Epithelial cell of esophagus (primary cell): ENCODE results near the gene NDUFV3.
"Not testable (repeated sequence)": the region's sequence is repeated elsewhere in the genome, so short reads cannot be mapped to it uniquely, and the experiment has no call there.

Experiments used
- DNase-seq: peaks from one replicate; pipeline ENCODE4 v3.0.0; 2010; ENCODE audit warnings: low read depth
- H3K4me3 ChIP-seq: 2 replicates; pipeline ENCODE4 v1.5.1; 2011; ENCODE audit warnings: mild to moderate bottlenecking, low read length, control low read depth
- CTCF ChIP-seq: IDR thresholded peaks from 2 replicates; pipeline ENCODE4 v1.5.1; 2011; ENCODE audit warnings: low read depth, mild to moderate bottlenecking, low read length, control low read depth, inconsistent platforms; ENCODE audit not compliant: insufficient read depth; ENCODE audit errors: missing control alignments

NDUFV3 gene

GRCh38 chr21:42933973-42934372, 40.9 kb downstream of the NDUFV3 start:
- not testable (repeated sequence) for H3K4me3 ChIP-seq, DNase-seq

DNA sequence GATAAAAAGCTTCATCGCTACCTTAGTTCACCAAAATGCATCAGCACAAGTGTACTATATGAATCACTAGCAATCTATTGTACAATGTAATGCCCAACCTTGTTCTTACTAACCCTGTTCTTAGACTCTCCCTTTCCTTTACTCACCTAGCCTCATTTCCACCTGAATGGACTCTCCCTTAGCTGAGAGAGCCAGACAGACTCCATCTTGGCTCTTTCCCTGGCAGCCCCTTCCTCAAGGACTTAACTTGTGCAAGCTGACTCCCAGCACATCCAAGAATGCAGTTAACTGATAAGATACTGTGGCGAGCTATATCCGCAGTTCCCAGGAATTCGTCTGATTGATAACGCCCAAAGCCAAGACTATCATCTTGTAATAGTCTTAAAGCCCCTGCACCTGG, 43.3 kb downstream of the NDUFV3 start:
- H3K4me3 ChIP-seq, result not testable (repeated sequence)
- peak; percentile 56 for DNase-seq

DNA sequence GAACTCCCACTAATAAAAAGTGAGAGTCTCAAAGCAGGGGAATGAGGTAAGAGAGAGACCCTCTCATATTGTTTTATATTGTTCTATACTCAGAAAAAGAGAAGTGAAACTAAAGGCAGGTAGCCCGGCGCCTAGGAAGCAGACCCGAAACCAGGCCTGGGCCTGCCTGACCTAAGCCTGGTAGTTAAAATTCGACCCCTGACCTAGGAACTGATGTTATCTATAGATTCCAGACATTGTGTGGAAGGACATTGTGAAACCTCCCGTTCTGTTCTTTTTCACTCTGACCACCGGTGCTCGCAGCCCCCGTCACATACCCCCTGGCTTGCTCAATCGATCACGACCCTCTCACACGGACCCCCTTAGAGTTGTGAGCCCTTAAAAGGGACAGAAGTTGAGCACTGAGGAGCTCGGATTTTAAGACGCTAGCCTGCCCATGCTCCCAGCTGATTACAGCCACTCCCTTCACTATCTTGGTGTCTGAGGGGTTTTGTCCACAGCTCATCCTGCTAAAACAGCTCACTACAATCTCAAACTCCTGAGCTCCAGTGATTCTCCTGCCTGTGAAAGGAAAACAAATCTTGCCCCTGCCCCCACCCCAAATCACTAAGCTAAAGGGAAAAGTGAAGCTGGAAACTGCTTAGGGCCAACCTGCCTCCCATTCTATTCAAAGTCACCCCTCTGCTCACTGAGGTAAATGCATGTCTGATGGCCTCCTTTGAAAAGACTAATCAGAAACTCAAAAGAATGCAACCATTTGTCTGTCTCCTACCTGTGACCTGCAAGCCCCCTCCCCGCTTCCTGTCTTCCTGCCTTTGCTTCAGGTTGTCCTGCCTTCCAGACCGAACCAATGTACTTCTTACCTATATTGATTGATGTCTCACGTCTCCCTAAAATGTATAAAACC, 44.2 kb downstream of the NDUFV3 start:
- not testable (repeated sequence) for H3K4me3 ChIP-seq, DNase-seq

DNA sequence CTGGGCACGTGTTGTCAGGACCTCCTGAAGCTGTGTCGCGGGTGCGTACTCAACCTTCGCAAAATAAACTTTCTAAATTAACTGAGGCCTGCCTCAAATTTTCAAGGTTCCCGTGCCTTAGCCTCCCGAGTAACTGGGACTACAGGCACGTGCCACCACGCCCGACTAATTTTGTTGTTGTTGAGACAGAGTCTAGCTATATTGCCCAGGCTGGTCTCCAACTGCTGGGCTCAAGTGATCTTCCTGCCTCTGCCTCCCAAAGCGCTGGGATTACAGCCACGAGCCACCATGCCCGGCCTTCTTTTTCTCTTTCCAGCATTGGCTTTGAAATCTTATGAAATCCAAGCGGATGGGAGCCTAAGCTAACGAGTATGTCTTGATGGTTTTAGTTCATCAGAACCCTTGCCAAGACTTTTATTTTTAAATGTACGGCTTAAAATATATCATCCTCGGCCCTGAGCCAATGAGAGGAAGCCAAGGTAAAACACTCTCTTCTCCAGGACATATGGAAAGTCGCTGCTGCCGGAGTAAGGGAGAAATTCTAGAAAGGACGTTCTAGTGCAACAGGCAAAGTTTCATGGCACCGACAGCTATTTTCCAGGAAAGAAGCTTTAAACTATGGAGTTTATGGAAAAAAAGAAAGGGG, 45.0 kb downstream of the NDUFV3 start:
- DNase-seq, result no peak
- no peak for TF ChIP-seq CTCF
- H3K4me3 ChIP-seq, result no peak overlapping the region

DNA sequence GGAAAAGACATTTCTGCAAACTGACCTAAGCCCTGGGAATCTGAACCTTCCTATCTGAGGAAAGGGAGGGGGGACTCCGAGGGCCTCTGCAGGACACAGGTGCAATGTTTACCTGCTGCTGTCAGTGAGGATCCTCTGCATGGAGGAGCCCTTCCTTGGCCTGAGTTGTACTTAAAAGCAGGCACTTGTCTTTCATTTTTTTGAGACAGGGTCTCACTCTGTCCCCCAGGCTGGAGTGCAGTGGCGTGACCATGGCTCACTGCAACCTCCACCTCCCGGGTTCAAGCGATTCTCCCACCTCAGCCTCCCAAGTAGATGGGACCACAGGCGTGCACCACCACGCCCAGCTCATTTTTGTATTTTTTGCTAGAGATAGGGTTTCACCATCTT, 45.5 kb downstream of the NDUFV3 start:
- not testable (repeated sequence) for DNase-seq, H3K4me3 ChIP-seq

GRCh38 chr21:42939582-42940413, 46.7 kb downstream of the NDUFV3 start:
- H3K4me3 ChIP-seq, result no peak overlapping the region
- peak; percentile 98 for DNase-seq
- TF ChIP-seq CTCF, result no peak

- TF ChIP-seq CTCF, result no peak
- DNase-seq, result peak; percentile 25
- no peak overlapping the region for H3K4me3 ChIP-seq
Observed at GRCh38 chr21:42941696-42942085, 48.6 kb downstream of the NDUFV3 start.

DNA sequence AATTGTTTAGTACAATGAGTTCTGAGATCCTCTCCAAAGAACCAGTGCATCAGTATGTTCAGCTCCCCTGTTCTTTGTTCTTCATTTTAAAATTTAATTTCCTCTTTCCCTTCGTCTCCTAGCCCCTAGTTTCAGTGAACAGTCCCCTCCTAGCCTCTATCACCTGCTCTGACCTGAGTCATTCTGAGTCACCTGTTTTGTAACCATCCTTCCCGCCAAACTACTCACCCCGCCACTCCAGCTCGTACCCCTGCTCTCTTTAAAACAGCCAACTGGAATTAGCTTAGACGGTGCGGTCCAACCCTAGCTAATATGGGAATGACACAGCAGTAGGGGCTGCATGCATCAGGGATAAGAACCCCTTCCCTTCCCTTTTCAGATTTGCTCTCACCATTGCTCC, 49.1 kb downstream of the NDUFV3 start:
- TF ChIP-seq CTCF, result no peak
- peak; percentile 57 for DNase-seq
- no peak overlapping the region for H3K4me3 ChIP-seq

- DNase-seq, result peak; percentile 51
- not testable (repeated sequence) for H3K4me3 ChIP-seq
Observed at GRCh38 chr21:42949094-42949755, 56.1 kb downstream of the NDUFV3 start.

GRCh38 chr21:42951193-42951592, 58.1 kb downstream of the NDUFV3 start:
- not testable (repeated sequence) for H3K4me3 ChIP-seq, DNase-seq
